HG02588 (cell line): ENCODE measurements around the gene TANC1.

Source experiments
- ATAC-seq: cut with Tn5 transposase; IDR thresholded peaks from one replicate; pipeline ENCODE4 v1.9.1; 2021; ENCODE audit warnings: mild to moderate bottlenecking, moderate library complexity; ENCODE audit not compliant: unreplicated experiment

Gene TANC1

DNA sequence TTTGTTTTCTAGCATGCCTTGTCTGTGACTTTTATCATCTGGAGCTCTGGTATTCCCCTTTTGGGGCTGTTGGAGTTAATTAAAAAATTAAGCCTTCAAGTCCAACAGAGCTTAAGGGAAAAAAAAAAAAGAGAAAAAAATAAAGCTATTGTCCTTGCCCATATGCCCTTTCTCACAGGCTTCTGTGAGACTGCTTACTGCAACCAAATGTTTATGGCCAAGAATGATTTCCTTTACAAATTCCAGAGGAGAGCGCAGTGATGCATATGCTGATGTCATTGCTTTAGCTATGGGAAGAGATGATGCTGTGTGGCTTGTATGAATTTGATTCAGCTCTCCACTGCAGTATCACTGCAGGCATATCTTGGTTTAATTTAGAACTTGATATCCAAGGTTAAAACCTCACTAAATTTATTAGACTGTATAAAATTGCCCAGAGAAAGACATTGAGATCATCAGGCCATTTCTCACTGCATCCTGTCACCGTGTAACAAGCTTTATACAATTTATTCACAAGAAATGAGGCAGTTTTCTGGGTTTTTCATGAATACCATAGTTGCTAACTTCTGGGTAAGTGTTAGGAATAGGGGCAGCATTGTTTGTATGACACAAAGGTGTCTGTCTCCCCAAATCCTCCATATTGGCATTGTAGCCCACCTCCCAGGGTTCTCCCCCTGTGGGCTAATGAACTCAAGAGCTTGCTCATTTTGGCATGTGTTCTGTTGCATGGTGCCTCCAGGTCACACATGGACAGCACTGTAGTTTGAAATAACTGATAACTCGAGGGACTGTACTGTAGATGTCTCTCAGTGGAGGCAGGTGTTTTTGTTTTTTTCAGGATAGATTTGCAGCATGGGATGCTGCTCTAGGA lies 85.0 kb downstream of the TANC1 start:
- no peak for ATAC-seq

DNA sequence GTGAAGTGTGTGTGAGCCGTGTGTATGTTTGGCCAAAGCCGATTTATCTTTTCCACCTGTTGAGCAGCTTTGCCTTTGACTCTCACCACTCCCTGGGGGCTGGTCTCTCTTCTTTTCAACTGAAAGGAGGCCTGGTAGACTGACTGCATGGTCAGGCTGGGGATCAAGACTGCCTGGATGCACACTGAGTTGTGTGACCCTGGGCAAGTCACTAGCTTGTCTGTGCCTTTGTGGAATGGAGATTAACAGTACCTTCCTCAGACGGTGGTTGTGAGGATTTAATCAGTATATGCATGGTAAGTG lies 85.5 kb downstream of the TANC1 start:
- ATAC-seq, result no peak

DNA sequence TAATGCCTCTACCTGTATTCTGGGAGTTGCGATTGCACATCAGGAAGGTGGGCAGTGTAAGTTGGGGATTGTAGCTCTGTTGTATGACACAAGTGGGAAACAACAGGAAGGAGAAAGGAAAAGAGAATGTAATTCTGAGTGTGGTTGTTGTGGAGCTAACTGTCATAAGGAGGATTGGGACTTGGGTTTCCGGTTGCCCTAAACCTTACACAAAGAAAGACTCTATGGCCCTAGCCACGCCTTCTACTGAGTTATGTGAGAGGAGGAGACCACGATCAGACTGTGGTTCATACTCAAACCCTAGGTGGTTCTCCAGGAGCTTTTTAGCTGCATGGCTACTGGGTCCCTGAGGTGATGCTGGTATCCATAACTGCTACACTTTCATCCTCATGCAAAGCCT lies 86.5 kb downstream of the TANC1 start:
- ATAC-seq, result no peak

- ATAC-seq, result no peak
These were observed 92.1 kb downstream of the TANC1 start for GRCh38 chr2:159060518-159060917.

DNA sequence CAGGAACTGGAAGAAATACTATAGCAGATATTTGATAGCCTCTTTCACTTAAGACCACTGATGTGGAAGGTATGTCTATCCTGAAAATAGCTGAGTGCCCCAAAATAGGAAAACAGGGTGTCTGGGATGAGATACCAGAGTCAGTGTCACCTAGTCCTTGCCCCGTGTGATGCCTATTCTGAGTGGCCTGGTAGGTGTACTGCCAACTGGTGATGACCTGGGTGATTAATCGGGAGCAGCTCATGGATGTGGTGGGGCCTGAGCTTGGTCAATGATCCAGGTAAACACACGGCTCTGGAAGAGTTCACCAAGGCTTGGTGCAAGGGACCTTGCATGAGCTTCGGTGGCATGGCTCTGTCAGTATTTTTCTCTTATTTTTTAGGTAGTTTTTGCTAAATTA lies 95.2 kb downstream of the TANC1 start:
- ATAC-seq, result no peak

GRCh38 chr2:159064446-159065301 lies 96.2 kb downstream of the TANC1 start:
- no peak for ATAC-seq

- ATAC-seq, result no peak
These were observed 96.9 kb downstream of the TANC1 start for GRCh38 chr2:159065313-159065712.

- ATAC-seq, result no peak
These were observed 97.5 kb downstream of the TANC1 start for GRCh38 chr2:159065891-159066290.

DNA sequence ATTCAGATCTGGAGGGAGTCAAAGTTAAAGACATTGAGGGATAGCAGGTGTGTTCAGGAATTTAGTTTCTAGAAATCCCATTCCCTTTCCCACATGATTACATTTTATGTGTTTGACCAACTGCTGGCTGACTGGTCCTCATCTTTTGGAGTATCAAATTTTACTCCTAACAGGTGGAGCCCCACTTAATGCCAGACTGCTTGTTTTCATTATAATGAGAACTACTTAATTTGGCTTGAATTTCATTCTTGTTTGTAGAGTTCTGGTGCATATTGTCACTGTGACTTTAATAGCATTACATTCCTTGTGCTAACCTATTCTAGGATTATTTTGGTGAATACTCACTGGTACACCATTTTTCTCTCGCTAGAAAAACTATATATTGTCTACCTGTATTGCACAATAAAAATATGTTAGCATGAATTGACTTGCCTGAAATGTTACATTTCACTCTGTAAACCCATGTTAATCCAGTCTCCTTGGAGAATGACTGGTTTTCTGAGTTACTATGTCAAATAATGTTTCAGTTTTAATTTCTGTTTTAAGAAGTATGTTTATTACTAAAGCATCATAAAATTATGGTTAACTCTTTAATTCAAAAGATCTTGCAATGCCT lies 98.2 kb downstream of the TANC1 start:
- ATAC-seq, result no peak

- no peak for ATAC-seq
These were observed 99.5 kb downstream of the TANC1 start for GRCh38 chr2:159067971-159068370.

- no peak for ATAC-seq
These were observed 100.8 kb downstream of the TANC1 start for GRCh38 chr2:159069229-159069628.

DNA sequence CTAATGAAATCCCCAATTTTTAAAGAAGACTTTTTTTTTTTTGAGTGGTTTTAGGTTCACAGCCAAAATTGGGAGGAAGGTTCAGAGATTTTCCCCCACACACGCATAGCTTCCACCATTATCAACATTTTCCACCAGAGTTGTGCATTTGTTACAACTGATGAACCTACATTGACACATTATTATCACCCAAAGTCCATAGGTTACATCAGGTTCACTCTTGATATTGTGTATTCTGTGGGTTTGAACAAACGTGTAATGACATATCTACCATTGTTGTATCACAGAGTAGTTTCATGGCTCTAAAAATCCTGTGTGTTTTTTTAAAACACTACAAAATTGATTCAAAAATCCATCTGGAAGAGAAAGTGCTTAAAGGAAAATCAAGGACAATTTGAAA lies 101.8 kb downstream of the TANC1 start:
- ATAC-seq, result no peak

GRCh38 chr2:159071190-159071915 lies 102.9 kb downstream of the TANC1 start:
- no peak for ATAC-seq

GRCh38 chr2:159072795-159073194 lies 104.4 kb downstream of the TANC1 start:
- no peak for ATAC-seq

DNA sequence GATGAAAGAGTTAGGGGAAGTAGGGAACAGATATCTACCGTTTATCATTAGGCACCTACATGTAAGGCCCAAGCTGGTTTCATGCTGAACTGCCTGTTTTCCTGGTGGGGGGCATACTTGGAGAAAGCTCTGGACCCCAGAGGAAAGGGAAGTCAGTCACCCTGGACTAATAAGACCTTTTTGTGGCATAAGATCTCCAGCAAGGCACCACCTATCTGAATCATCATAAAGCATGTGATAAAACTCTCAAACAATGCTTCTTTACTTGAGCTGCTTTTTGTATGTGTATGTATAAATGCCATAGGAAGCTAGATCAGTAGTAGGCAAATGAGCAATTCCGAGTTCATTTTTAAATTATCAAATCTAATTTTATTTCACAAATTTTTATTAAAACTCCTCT lies 104.8 kb downstream of the TANC1 start:
- no peak for ATAC-seq

DNA sequence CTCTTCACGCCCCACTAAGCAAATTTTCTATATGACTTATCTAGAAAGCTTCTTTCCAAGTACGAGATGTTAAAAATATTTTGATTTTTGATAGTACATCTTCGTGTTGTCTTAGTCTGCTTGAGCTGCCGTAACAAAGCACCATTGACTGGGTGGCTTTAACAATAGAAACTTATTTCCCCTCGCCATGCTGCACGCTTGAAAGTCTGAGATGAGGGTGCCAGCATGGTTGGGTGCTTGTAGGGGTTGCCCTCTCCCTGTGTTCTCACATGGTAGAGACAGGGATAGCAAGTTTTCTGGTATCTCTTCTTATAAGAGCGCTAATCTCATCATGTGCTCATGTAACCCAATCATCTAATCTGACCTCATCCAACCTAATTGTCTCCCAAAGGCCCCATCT lies 106.2 kb downstream of the TANC1 start:
- no peak for ATAC-seq

DNA sequence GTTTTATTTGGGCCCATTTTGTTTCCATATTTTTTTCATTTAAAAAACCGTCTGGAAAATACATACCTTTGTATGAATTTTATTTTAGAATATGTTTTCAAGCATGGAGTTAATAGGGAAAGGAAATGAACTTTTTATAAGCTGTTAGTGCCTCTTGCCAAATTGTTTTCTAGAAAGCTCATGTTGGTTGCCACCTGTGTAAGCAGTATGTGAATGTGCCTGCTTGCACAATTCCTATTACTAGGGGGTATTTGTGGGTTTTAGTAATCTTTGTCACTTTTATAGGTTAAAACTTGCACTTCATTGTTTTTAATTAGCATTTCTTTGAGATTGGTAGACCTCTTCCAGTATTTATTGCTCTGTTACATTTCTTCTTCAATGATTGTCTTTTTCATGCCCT lies 107.3 kb downstream of the TANC1 start:
- ATAC-seq, result no peak

DNA sequence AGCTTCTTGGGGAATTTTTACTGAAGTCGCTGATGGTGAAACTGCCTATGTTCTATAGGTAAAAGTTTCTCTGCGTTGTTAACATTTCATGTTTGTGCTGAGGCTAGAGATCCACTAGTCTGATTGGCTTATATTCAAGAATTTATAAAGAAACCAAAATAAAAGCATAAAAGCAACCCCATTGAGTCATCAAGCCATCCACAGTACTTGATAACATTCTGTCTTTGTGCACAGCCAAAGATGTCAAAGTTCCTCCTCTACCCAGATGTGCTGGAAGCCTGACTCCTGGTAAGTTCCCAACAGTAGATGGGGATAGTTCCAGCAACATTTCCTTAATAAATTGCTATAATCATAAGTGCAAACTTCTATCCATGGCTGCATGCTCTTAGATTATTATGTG lies 107.8 kb downstream of the TANC1 start:
- ATAC-seq, result no peak

- ATAC-seq, result no peak
These were observed 109.4 kb downstream of the TANC1 start for GRCh38 chr2:159077869-159078268.

- no peak for ATAC-seq
These were observed 110.0 kb downstream of the TANC1 start for GRCh38 chr2:159078443-159078842.

DNA sequence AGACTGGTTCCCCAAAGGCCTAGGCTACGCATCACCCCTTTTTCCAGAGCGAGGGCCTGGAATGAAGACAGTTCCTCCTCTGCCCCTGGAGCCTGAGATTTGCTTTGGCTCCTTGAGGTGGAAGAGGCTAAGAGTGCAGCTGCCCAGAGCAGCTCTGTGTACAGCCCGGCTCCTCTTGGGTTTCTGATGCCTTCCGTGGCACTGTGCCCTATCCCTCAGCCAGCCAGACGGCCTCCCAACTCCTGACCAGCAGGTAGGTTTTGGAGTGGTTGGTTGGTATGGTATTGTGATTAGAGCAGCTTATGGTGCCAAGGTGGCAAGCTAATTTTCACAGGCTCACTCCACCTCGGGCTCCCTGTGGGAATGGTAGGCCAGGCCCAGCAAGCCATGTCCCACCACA lies 112.2 kb downstream of the TANC1 start:
- no peak for ATAC-seq
